ENCODE measurements around the gene TNFRSF12A.

TNFRSF12A gene

DNA sequence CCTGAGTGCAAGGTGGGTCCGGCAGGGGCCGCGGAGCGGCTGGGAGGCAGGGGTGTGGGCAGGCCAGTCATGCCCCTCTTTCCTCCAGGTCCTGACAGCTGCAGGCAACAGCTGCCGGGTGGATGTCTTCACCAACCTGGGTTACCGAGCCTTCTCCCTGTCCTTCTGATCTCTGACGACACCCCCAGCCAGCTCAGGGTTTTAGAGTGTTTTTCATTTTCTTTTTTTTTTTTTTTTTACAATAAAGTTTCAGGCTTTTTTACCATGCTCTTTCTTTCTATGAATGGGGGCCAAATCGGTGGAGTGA is 7.3 kb downstream of the TNFRSF12A start:
- no peak for DNase-seq

DNA sequence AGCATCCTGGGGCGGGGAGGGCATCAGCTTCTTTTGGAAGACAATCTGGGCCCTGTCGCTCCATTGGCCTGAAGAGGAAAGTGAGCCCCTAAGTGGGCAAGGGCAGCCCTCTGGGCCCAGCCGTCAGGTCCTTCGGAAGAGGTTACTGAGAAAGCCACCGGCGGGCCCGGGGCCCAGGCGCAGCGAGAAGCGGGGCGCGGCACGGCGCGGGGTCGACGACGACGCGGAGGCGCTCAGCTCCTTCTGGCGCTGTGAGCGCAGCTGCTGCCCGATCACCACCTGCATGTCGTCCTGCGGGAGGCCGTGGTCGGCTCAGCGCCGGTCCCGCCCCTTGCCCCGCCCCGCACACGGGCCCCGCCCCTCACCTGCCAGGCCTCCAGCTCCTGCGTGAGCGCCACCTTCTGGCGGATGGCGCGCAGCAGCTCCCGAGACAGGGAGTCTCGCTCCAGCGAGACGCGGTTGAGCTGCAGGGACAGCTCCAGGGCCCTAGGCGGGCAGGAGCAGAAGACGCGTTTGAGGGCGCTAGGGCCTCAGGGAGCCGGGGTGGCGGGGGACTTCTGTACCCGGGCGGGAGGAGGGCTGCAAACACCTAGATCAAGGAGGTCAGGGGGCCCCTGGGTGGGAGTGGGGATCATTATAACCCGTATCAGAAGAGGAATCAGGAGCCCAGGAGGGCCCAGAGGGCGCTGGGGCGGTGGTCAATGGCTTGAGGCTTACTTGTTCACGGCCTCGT is 8.0 kb downstream of the TNFRSF12A start:
- peak; percentile 94 for DNase-seq

DNA sequence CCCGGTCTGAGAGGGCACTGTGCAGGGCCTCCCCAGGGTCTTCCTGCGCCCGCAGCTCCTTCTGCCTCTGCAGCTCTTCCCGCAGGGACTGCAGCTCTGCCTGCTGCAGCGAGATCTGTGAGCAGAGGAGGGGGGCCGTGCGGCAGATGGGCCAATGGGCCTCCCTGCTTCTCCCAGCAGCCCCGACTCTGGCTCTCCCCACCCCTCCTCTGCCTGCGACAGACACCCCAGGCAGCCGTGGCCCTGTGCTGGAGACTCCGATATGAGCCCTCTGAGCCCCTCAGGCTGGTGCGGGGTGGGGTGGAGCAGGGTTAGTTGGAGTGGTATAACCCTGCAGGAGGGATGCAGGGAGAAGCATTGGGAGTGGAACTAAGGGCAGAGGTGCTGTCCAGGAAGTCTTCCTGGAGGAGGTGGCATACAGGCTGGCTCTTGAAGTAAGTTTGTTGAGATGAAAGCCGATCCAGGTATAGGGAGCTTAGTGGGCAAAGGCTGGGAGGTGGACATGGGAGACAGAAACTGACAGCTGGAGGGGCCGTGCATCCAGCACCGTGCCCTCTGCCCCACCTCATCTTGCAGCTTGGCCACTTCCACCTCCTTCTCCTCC is 8.7 kb downstream of the TNFRSF12A start:
- no peak for DNase-seq

DNA sequence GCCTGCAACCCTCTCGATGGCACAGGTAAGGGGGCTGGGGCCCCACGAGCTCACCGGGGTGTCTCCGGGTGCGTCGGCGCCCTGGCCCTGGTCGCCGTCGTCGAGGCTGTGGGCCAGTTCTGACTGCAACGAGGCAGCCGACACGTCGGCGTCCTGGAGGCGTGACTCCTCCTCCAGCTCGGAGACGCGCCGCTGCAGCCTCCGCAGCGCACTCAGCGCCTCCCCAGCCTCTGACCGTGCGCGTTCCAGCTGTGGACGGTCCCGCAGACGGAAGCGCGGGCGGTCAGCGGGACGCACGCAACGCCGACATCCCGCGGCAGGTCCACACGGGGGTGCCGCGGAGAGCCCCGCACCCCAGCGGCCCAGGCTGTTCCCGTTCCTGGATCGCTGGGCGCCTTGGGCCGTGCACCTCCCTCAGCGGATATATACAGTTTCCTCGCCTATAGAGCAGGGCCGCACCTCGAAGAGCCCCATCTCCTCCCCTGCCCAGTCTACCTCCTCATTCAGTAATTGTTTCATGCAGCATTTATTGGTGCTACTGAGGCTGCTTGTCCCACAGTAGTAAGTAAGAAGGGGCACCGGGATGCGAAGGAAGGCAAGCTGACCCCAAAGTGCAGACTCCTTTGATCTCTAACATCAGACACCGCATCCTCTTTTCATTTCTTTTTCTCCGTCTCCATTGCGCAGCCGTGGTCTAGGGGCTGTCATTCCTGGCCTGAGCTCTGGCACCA is 9.5 kb downstream of the TNFRSF12A start:
- DNase-seq = no peak

DNA sequence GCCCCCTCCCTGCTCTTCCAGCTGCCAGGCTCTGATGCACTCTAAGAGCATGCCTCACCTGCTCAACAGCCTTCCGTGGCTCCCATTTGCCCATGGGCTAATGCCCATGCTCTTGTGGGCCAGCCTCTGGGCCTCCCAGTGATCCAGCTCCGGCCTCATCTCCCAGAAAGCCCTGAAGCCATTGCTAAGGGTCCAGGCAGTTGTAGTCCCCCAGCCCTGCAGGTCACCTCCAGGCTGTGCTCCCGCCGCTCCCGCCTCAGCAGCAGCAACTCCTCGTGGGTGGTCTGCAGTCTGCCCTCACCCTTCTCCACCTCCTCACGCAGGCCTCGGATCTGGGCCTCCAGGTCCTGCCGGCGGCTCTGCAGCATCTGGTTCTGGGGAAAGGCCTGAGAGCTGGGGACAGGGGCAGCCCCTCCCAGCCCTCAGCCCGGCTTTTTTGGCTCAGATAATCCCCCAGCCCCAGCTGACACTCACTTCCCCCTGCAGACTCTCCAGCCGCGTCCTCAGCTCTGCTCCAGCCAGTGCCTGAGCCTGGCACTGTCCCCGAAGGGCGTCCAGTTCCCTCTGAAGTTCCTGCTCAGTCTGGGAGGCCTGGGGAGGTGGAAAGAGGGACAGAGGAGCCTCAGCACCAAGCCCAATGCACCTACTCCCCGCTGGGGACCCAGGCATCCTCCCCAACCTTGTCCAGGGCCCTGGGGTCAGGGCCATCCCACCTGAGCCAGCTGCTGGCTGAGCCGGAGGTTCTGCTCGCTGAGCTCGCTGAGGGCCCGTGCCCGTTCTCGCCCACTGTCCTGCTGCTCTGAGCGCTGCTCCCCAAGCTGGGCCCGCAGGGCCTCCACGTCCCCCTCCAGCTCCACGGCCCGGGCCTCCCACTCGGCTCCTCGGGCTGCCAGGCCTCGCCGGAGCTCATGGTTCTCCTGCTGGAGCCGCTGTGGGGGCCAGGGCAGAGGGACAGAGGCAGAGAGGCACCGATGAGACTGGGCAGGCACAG is 10.3 kb downstream of the TNFRSF12A start:
- DNase-seq = no peak

DNA sequence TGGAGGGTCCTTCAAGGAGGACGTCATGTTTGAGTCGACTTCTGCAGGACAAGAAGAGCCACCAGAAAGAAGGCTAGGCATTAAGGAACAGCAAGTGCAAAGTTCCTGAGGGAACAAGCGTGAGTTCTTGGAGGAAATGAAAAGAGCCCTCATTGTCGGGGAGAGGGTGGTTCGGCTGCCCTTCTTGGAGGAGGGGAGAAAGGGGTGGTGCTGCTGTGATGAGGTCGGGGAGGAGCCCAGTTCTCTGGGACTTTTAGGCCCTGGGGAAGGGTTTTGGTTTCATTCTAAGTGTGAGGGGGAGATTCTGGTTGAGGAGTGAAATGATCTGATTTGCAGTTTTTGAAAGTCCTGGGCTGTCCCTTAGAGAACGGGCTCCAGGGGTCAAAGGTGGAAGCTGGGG is 12.5 kb downstream of the TNFRSF12A start:
- DNase-seq = no peak

DNA sequence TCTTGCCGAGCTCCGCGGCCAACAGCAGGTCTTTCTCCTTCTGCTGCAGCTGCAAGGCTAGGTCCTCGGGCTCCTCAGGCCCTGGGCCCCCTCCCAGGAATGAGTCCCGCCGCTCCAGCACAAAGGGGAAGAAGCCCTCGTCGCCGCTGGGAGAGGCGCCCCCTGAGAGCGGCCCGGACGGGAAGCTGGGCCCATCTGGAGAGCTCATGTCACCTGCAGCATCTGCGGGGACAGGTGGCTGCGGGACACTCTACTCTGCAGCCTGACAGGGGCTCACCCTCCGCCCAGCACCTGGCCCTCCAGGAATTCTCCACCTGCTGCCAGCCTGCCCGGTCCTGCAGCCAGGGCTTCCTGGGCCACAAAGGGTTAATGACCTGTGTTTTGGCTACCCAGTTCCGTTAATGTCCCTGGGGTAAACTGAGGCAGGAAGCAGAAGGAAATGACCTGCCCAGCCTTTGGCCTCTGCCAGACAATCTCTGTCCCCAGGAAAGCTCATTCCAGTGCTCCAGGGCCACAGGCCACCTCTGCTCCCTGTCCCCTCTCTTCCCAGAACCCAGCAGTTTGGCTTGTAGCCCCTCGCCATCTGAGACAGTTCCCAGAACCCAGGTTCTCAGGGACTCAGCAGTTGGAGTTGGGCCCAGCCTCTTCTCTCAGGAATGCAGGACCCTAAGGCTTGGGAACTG is 15.3 kb downstream of the TNFRSF12A start:
- DNase-seq = no peak

DNA sequence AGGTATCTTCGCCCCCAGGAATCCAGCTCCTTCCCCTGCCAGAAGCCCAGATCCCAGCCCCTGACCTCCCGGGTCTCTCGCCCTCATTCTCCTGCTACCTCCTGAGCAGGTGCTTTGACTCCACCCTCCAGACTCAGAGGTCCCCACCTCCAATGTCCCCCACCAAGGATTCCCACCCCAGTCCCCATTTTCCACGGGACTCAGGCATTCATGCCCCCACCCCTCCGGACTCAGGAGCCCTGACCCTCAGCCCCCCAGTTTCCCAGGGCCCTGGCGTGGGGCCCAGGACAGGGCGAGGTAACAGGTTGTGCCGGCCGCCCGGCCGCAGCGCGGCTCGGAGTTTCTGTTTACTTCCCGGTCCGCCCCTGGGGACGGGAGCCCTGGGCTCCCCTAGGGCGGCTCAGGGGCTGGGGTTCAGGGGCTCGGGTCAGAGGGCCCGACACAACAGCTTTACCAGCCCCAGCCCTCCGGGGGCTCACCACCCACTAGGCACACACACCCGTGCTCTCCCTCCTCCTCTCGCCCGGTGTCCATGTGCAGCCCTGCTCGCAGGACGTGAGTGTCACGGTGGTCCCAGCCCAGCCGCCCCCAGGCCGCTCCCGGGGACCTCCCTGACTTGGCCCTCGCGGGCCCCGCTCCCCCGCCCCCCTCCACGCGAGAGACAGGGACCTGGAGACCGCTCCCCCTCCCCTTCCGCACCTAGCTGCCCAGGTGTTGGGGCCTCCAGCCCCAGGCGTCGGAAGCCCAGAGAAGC is 16.0 kb downstream of the TNFRSF12A start:
- no peak for DNase-seq

DNA sequence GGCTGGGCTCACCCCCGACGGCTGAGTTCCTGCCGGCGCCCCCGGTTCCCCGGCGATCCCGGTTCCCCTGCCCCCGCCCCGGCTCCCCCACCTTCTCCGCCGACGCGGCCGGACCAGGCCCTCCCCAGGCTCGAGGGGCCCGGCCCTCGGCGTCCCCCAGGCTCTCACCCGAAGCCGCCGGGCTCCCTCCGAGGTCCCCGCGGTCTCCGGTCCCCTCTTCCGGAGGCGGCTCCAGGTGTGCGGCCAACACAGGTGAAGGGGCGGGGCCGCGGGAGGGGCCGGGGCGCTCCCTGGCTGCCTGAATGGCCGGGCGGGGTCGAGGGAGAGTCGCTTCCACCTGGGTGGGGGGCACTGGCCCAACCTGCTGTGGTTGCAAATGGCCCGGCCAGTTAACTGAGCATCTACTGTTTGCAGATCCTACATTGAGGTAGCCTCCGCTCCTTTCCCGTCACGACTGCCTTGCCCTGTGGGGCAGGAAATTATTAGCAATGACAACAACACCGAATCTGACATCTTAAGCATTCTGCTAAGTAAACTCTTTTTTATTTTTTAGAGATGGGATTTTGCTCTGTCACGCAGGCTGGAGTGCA is 16.7 kb downstream of the TNFRSF12A start, which contains the start of gene BICDL2:
Gene BICDL2, minus strand, starts transcription at position 219 of the 590 bp plus-strand sequence. CDS start 1,448 bp downstream, outside the sequence.
- no peak for DNase-seq

DNA sequence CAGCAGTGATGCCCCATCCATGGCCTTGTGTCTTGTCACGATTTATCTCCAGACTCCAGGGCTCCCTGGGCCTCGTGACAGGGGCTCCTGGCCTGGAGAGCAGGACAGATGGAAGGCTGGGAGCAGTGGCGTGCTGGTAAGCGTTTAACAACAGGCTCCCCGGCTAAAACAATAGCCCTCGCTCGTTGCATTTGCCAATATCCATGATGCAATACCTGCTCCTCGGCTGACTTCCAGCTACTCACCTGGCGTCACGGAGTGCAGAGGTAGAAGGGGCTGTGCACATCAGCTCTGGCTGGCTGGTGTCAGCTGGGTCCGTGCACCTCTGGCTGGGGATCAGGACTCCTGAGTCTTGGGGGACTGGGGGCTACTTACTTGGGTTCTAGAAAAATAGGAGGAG is 18.1 kb downstream of the TNFRSF12A start:
- no peak for DNase-seq

DNA sequence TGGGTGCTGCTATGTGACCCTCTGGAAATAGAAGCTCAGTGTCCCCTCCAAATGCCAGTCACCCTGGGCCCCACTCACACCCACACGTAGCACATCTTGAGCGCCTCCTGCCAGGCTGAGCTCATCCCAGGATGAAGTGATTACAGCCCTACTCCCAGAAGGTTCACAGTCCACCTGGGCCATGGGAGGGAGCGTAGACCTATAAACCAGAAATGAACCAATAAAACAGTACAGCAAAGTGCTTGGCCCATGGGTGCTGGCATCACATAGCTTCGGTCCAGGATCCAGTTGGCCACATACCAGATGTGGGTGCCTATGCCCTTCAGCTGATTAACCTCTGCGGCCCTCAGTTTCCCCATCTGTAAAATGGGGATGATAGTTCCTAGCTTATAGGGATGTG is 18.7 kb downstream of the TNFRSF12A start:
- no peak for DNase-seq

DNA sequence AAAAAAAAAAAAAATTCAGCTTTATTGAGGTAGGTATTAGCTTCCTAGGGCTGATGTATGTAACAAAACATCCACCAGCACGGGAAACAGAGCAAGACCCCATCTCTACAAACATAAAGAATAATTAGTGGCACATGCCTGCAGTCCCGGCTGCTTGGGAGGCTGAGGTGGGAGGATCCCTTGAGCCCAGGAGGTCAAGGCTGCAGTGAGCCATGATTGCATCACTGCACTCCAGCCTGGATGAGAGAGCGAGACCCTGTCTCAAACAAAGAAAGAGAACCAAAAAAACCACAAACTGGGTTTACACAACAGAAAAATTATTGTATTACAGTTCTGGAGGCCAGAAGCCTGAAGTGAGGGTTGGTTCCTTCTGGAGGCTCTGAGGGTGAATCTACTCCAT is 22.2 kb downstream of the TNFRSF12A start:
- DNase-seq = no peak

DNA sequence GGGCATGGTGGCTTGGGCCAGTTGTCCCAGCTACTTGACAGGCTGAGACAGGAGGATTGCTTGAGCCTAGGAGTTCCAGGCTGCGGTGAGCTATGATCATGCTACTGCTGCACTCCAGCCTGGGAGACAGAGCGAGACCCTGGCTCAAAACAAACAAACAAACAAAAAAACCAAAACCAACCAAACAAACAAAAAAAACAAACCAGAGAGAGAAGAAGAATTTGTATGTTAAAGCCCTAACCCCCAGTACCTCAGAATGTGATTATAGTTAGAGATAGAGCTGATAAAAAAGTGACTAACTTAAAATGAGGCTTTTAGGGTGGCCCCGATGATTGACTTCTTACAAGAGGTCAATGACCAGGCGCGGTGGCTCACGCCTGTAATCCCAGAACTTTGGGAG is 24.5 kb downstream of the TNFRSF12A start:
- DNase-seq = no peak

DNA sequence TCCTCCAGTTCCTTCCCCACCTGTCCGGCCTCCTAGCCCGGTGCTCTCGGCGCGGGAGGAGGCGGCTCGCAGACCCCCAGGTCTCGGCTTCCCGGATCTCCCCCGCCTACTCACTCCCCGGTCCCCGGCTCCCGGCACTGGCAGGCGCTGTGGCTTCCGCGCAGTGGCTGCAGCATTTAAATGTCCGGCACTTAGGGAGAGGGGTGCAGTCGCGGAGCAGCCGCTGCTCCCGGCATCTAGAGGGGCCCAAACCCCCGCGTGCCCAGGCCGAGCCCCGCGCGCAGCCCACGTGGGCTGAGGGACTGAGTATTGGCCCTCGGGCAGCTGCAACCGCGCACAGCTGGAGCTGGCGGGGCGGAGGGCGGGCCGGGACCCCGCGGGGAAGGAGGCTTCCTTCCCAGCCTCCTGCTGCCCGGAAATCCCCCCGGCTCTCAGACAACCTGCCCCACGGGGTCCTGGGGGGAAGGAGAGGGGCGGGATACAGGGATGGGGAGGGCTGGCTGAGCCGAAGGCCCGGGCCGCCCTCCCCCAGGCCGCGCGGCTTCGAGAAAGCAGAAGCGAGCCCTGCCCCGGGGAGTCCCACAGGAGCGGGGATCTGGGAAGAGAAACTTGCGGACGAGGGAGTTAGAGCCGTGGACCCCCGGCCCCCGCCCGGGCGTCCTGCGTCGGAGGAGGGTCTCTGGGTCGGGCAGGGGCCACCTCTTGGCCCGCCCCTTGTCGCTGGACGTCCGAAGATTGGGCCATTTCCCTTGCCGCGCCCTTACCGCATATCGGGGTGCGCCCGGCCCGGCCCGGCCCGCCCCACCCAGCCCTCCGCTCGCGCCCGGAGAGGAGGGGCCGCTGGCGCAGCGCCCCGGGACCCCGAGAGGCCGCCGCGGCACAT is 25.8 kb downstream of the TNFRSF12A start, which contains the start of gene MMP25:
Gene MMP25, plus strand, starts transcription at position 804 of the 883 bp plus-strand sequence. CDS start 357 bp downstream, outside the sequence.
- no peak for DNase-seq

DNA sequence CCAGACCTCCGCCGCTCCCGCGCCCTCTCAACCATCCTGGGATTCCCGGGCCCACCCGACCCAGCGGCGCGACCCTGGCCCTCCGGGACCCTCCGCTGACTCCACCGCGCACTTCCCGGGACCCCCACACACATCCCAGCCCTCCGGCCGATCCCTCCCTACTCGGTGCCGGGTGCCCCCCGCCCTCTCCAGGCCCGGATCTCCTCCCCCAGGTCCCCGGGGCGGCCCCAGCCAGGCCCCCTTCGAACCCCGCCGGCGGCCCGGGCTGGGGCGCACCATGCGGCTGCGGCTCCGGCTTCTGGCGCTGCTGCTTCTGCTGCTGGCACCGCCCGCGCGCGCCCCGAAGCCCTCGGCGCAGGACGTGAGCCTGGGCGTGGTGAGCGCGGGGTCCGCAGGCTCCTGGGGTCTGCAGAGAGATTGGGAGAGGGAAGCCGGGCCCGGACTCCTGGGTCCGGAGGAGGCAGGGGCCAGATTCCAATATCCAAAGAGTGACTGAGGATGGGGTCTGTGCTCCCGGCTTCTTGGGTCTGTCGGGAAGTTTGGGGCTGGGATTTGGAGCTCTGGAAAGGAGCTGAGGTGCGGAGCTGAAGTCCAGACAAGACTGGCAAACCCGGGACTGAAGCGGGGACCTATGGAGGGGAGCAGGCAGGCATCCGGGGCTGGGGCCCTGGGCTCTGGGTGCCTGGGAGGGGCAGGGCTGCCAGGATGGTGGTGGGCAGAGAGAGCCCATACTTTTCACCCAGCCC is 26.6 kb downstream of the TNFRSF12A start:
- DNase-seq = no peak

DNA sequence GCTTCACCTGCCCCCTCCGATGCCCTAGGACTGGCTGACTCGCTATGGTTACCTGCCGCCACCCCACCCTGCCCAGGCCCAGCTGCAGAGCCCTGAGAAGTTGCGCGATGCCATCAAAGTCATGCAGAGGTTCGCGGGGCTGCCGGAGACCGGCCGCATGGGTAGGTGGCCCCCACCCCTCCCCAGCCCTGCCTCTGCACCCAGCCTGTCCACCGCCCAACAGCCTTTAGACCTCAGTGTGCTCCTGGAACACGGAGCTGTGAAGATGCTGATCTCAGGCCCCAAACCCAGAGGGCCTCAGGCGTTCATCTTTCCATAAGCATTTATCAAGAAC is 27.2 kb downstream of the TNFRSF12A start:
- DNase-seq = no peak

DNA sequence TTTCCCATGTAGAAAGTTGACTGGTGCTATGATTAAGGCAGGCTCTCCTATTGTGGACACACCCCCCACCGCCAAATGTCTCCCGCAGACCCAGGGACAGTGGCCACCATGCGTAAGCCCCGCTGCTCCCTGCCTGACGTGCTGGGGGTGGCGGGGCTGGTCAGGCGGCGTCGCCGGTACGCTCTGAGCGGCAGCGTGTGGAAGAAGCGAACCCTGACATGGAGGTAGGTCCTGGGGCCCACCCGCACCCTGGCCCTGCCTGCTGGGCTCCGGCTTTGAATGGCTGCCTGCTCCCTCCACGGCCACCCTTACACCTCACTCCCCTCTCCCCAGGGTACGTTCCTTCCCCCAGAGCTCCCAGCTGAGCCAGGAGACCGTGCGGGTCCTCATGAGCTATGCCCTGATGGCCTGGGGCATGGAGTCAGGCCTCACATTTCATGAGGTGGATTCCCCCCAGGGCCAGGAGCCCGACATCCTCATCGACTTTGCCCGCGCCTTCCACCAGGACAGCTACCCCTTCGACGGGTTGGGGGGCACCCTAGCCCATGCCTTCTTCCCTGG is 29.8 kb downstream of the TNFRSF12A start:
- no peak for DNase-seq

DNA sequence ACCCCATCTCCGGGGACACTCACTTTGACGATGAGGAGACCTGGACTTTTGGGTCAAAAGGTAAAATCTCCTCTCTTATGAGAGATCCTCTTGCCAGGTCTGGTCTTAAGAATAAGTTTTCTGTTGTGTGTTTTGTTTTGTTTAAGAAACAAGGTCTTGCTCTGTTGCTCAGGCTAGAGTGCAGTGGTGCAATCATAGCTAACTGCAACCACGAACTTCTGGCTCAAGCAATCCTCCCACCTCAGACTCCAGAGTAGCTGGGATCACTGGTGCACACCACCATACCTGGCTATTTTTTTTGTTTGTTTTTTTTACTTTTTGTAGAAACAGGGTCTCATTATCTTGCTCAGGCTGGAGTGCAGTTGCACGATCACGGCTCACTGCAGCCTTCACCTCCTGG is 30.3 kb downstream of the TNFRSF12A start:
- DNase-seq = no peak

DNA sequence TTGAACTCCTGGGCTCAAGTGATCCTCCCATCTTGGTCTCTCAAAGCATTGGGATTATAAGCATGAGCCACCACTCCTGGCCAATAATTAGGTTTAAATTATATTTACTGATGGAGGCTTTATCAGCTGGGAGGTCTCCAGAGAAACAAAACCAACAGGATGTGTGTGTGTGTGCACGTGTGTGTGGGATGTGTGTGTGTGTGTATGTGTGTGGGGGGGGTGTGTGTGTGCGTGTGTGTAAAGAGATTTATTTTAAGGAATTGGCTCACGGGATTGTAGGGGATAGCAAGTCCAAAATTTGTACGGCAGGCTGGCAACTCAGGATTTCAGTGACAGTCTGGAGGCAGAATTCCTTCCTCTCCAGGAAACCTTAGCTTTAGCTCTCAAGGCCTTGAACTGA is 30.8 kb downstream of the TNFRSF12A start:
- DNase-seq = no peak

All from stimulated activated CD4-positive, alpha-beta T cell treated with anti-CD3 and anti-CD28 coated beads, Interleukin-12 subunit alpha, Interleukin-12 subunit beta, amount 100 ng/mL, for 4 hours (primary cell).